A549 (cell line): ENCODE results near the gene CAMTA1. TPM values are rescaled to one million over a fixed set of nuclear protein-coding genes. Genes with fewer than 3 reads are reported as not detected.

Source experiments
- ATAC-seq, 2 experiments: fragments of 200-7000 bp in 1 of 2; fragments of >200 bp in 1 of 2; cut with Nextera tagmentation in 1 of 2; cut with Tn5 transposase in 1 of 2; 3 replicates each; pipeline versions ENCODE4 v1.8.0 to v1.9.1; 2018 to 2020; ENCODE audit warnings: mild to moderate bottlenecking in 1 of 2, moderate library complexity in 1 of 2
- CTCF ChIA-PET: fragments of 300-600 bp; sonication (Branson Sonifier 250); formaldehyde crosslinking; extraction: SDS; loops from one replicate; lab custom pipeline; 2021; ENCODE audit warnings: antibody characterized with exemption, inconsistent platforms; lab: Yijun Ruan, JAX
- POLR2A ChIA-PET: fragments of 350-600 bp; formaldehyde crosslinking; extraction: SDS; loops from one replicate; lab custom pipeline; 2021; ENCODE audit warnings: antibody characterized with exemption, inconsistent platforms; lab: Yijun Ruan, JAX
- DNase-seq, 2 experiments: peaks; one replicate each; pipeline versions ENCODE4 v3.0.0 to v3.0.0-alpha.2; 2011 to 2016; ENCODE audit warnings: low read depth in 1 of 2, low spot score in 1 of 2
- FAIRE-seq: peaks from 2 replicates; lab custom pipeline; 2011; peaks lifted over from hg19 to GRCh38; lab: Jason Lieb, UNC
- H3K27ac ChIP-seq, 2 experiments: fragments of >200 bp; sonication (Bioruptor Twin); formaldehyde crosslinking; 3 replicates each; pipeline ENCODE4 v1.5.1; 2016 to 2017
- H3K4me1 ChIP-seq: fragments of >200 bp; sonication (Bioruptor Twin); formaldehyde crosslinking; 3 replicates; pipeline ENCODE4 v1.6.1; 2016
- H3K4me2 ChIP-seq: fragments of >200 bp; sonication (Bioruptor Twin); formaldehyde crosslinking; 3 replicates; pipeline ENCODE4 v1.6.1; 2016
- H3K4me3 ChIP-seq: fragments of >200 bp; sonication (Bioruptor Twin); formaldehyde crosslinking; 3 replicates; pipeline ENCODE4 v1.5.1; 2016
- H3K9me3 ChIP-seq: fragments of >200 bp; sonication (Bioruptor Twin); formaldehyde crosslinking; 3 replicates; pipeline ENCODE4 v1.6.1; 2016
- CBX8 ChIP-seq: fragments of 200-600 bp; sonication (generic); IDR thresholded peaks from 2 replicates; pipeline ENCODE4 v1.6.1; 2016
- CHD2 ChIP-seq: fragments of 150-350 bp; IDR thresholded peaks from 2 replicates; pipeline ENCODE4 v1.6.1; 2014; ENCODE audit warnings: low read length; ENCODE audit not compliant: partially characterized antibody
- CHD4 ChIP-seq: fragments of 200-600 bp; sonication (generic); IDR thresholded peaks from 2 replicates; pipeline ENCODE4 v1.6.1; 2016; ENCODE audit warnings: antibody characterized with exemption, mild to moderate bottlenecking, borderline replicate concordance
- EHF ChIP-seq: fragments of 250-450 bp; sonication (Bioruptor Pico); IDR thresholded peaks from 2 replicates; pipeline ENCODE4 v1.5.0; 2020; ENCODE audit warnings: mild to moderate bottlenecking
- ELK1 ChIP-seq: fragments of 150-350 bp; IDR thresholded peaks from 2 replicates; pipeline ENCODE4 v1.6.1; 2014; ENCODE audit warnings: low read depth, mild to moderate bottlenecking, low read length
- EP300 ChIP-seq, 2 experiments: fragments of >200 bp; sonication (Bioruptor Twin); formaldehyde crosslinking; IDR thresholded peaks; 2 replicates in 1 of 2; 3 replicates in 1 of 2; pipeline ENCODE4 v1.6.1; 2016 to 2017
- ESRRA ChIP-seq: fragments of 150-350 bp; IDR thresholded peaks from 2 replicates; pipeline ENCODE4 v1.6.1; 2014; ENCODE audit warnings: mild to moderate bottlenecking, low read length, borderline replicate concordance
- FOSL2 ChIP-seq, 2 experiments: fragments of 450-650 bp in 1 of 2; fragments of >200 bp in 1 of 2; sonication (Bioruptor Twin) in 1 of 2; formaldehyde crosslinking; IDR thresholded peaks; 2 replicates each; pipeline versions ENCODE4 v1.5.0 to v1.6.1; 2016 to 2020; ENCODE audit warnings: mild to moderate bottlenecking in 1 of 2, moderate library complexity in 1 of 2
- HDAC2 ChIP-seq: fragments of 200-600 bp; sonication (generic); IDR thresholded peaks from 2 replicates; pipeline ENCODE4 v1.6.1; 2016
- HES2 ChIP-seq: fragments of >200 bp; sonication (Bioruptor Twin); formaldehyde crosslinking; IDR thresholded peaks from 2 replicates; pipeline ENCODE4 v1.6.1; 2016
- HOXB13 ChIP-seq: fragments of 250-450 bp; sonication (Bioruptor Pico); IDR thresholded peaks from 2 replicates; pipeline ENCODE4 v1.5.0; 2020; ENCODE audit warnings: low read depth, mild to moderate bottlenecking, moderate library complexity
- JUN ChIP-seq, 2 experiments: fragments of >200 bp; sonication (Bioruptor Twin); formaldehyde crosslinking; IDR thresholded peaks; 2 replicates in 1 of 2; 3 replicates in 1 of 2; pipeline ENCODE4 v1.6.1; 2016 to 2017
- JUNB ChIP-seq: fragments of >200 bp; sonication (Bioruptor Twin); formaldehyde crosslinking; IDR thresholded peaks from 2 replicates; pipeline ENCODE4 v1.6.1; 2016
- MAX ChIP-seq: IDR thresholded peaks from 2 replicates; pipeline ENCODE4 v1.6.1; 2012
- NR3C1 ChIP-seq: fragments of >200 bp; sonication (Bioruptor Twin); formaldehyde crosslinking; IDR thresholded peaks from 3 replicates; pipeline ENCODE4 v1.6.1; 2017
- PBX3 ChIP-seq: IDR thresholded peaks from 2 replicates; pipeline ENCODE4 v1.6.1; 2012
- POLR2A ChIP-seq: IDR thresholded peaks from 2 replicates; pipeline ENCODE4 v1.6.1; 2012; ENCODE audit warnings: mild to moderate bottlenecking, low read length
- SREBF2 ChIP-seq: fragments of 450-650 bp; IDR thresholded peaks from 2 replicates; pipeline ENCODE4 v1.6.1; 2014; ENCODE audit warnings: mild to moderate bottlenecking, moderate library complexity
- TFCP2L1 ChIP-seq: fragments of 250-450 bp; sonication (Bioruptor Pico); IDR thresholded peaks from 2 replicates; pipeline ENCODE4 v1.5.0; 2021; ENCODE audit warnings: mild to moderate bottlenecking
- ZC3H11A ChIP-seq: fragments of 450-650 bp; IDR thresholded peaks from 2 replicates; pipeline ENCODE4 v1.6.1; 2014; ENCODE audit warnings: antibody characterized with exemption, mild to moderate bottlenecking
- ZNF302 ChIP-seq: fragments of 250-450 bp; sonication (Bioruptor Pico); IDR thresholded peaks from 2 replicates; pipeline ENCODE4 v1.9.0; 2021; ENCODE audit warnings: inconsistent platforms, mild to moderate bottlenecking, moderate library complexity
- WGBS: methylation state at CpG from one replicate; pipeline ENCODE4 v1.1.6; 2017; ENCODE audit errors: missing lambda C conversion rate; 5-methylcytosine and 5-hydroxymethylcytosine counted together
- polyA plus RNA-seq, 4 experiments: library from polyadenylated mRNA; depleted of rRNA in 3 of 4; stranded (reverse); fragments of >200 nt; fragmentation: RNase III in 1 of 4; extraction: RNeasy Plus Mini Kit Qiagen cat#74134 plus additional on column Dnase treatment in 1 of 4; gene quantifications; 2 replicates in 3 of 4; 3 replicates in 1 of 4; pipeline ENCODE4 v1.2.3, GENCODE V29; 2011 to 2017

CAMTA1 gene
- polyA plus RNA-seq, 2 of the 4 experiments (the other 2 are of a cell fraction): 58.8 to 75.0 TPM

GRCh38 chr1:7490576-7490975, 705.3 kb downstream of the CAMTA1 start (continued):
- no peak for TF ChIP-seq MAX
- no peak for TF ChIP-seq PBX3
- no peak for TF ChIP-seq FOSL2 (IDR thresholded peaks at IDR 0.05)
- TF ChIP-seq FOSL2 (CRISPR knock-in tag; IDR thresholded peaks at IDR 0.05): no peak
- TF ChIP-seq ZNF302 (CRISPR knock-in tag): no peak
- TF ChIP-seq CBX8: no peak

- peak overlapping the region; percentile 32; the same call in 2 of the 3 replicates for H3K4me2 ChIP-seq
- H3K9me3 ChIP-seq: no peaks in the 10 kb centered on the region
- H3K4me3 ChIP-seq: no peak overlapping the region
- DNase-seq (no peak), ATAC-seq (no peak), FAIRE-seq (no peak)
- CTCF ChIA-PET: interaction anchor here (0.7 kb wide), 1 partner anchor 33 kb away, joined by 4 read pairs; no protein-coding TSS in a partner anchor
- POLR2A ChIA-PET: no interaction called here
- peak overlapping the region in 1 of 2 experiments; percentile 27; a peak in 2 of 6 replicates for H3K27ac ChIP-seq
- 69% methylated on average over 17 of the region's 17 CpGs for WGBS
- H3K4me1 ChIP-seq: peaks cover 9% of the 10 kb centered on the region; the same call in 2 of the 3 replicates
- no peak for TF ChIP-seq ELK1
Measured at GRCh38 chr1:7491109-7491817, 706.0 kb downstream of the CAMTA1 start.

- Histone ChIP-seq H3K4me2 (no peak overlapping the region), H3K4me3 (no peak overlapping the region), H3K9me3 (no peaks in the 10 kb centered on the region), H3K27ac (peak overlapping the region in 1 of 2 experiments; percentile 0; a peak in 1 of 6 replicates), H3K4me1 (peaks cover 9% of the 10 kb centered on the region; the same call in 2 of the 3 replicates)
- peak; percentile 8; the same call in 1 of the 2 replicates for TF ChIP-seq POLR2A
- no peak for TF ChIP-seq JUN (IDR thresholded peaks at IDR 0.05)
- no peak for DNase-seq
- CTCF ChIA-PET: interaction anchor here (0.6 kb wide), 1 partner anchor 10 kb away, joined by 3 read pairs; no protein-coding TSS in a partner anchor
- POLR2A ChIA-PET: no interaction called here
- FAIRE-seq: no peak
- 92% methylated on average over 2 of the region's 7 CpGs for WGBS
- ATAC-seq: no peak
Measured at GRCh38 chr1:7491818-7492173, 706.5 kb downstream of the CAMTA1 start.

GRCh38 chr1:7493711-7494454, 708.6 kb downstream of the CAMTA1 start:
- 83% methylated on average over 16 of the region's 17 CpGs for WGBS
- ChIA-PET POLR2A (no interaction called here), CTCF (no interaction called here)
- peaks cover 9% of the 10 kb centered on the region; the same call in 2 of the 3 replicates for H3K4me1 ChIP-seq
- FAIRE-seq (no peak), DNase-seq (no peak), ATAC-seq (no peak)
- H3K9me3 ChIP-seq: no peaks in the 10 kb centered on the region
- H3K4me2 ChIP-seq: no peak overlapping the region
- no peak overlapping the region for H3K27ac ChIP-seq
- H3K4me3 ChIP-seq: no peak overlapping the region
- no peak for TF ChIP-seq JUNB
- no peak for TF ChIP-seq EHF (CRISPR knock-in tag)
- no peak for TF ChIP-seq ESRRA
- no peak for TF ChIP-seq EP300 (IDR thresholded peaks at IDR 0.05)
- TF ChIP-seq CHD2: no peak
- TF ChIP-seq SREBF2: no peak
- TF ChIP-seq HDAC2: no peak
- no peak for TF ChIP-seq FOSL2 (IDR thresholded peaks at IDR 0.05)
- TF ChIP-seq FOSL2 (CRISPR knock-in tag; IDR thresholded peaks at IDR 0.05): no peak
- TF ChIP-seq NR3C1: no peak
- no peak for TF ChIP-seq HOXB13 (CRISPR knock-in tag)
- TF ChIP-seq HES2: no peak
- no peak for TF ChIP-seq CHD4
- no peak for TF ChIP-seq ZC3H11A
- no peak for TF ChIP-seq TFCP2L1 (CRISPR knock-in tag)
